Measurements from ENCODE around the gene PTBP1.

DNA sequence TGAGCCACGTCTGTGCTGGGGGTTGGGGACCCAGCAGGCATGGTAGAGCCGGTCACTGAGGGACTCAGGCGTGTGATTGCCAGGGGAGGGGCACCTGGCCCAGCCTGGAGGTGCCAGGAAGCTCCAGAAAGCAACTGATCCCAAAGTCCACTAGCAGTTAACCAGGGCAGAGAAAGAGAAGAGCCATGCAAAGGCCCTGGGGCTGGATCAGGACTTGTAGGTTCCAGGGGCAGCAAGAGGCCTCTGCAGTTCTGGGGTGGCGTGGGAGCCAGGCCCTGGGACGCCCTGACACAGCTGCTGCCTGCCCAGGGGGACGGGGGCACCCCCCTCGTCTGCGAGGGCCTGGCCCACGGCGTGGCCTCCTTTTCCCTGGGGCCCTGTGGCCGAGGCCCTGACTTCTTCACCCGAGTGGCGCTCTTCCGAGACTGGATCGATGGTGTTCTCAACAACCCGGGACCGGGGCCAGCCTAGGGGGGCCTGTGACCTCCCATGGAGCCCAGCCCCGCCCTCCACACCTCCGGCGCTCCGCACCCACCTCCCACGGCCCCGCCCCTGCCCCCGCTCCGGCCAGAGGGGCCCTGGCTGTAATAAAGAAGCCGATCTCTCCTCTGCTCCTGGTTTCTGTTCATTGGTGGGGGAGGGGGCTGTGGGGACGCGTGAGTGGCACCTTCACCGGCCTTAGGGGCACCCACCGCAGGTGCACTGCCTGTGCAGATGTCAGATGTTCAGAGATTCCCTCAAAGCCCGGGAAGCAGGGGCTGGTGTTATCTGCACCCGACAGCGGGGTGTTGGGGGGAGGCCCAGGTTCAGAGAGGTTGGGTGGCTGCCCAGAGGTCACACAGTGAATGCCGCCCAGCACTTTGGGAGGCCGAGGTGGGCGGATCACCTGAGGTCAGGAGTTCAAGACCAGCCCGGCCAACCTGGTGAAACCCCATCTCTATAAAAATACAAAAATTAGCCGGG is 34.4 kb downstream of the PTBP1 start:
- no peak for TF ChIP-seq CTCF (IDR thresholded peaks at IDR 0.05)
- TF ChIP-seq EZH2 (IDR thresholded peaks at IDR 0.05; ENCODE audit: borderline replicate concordance, insufficient read depth, low read depth, low read length, poor library complexity, severe bottlenecking), result no peak

All from B cell (primary cell).